HG02678 (cell line): ENCODE data around the gene KL.

Experiments used
- ATAC-seq: cut with Tn5 transposase; IDR thresholded peaks from one replicate; pipeline ENCODE4 v1.9.1; 2021; ENCODE audit warnings: mild to moderate bottlenecking, moderate library complexity; ENCODE audit not compliant: unreplicated experiment

KL gene

GRCh38 chr13:33003458-33004019 is 12.7 kb upstream of the KL start:
- ATAC-seq = no peak

- no peak for ATAC-seq
Observed at GRCh38 chr13:33004511-33004910, 11.7 kb upstream of the KL start.

GRCh38 chr13:33006134-33006533 is 10.1 kb upstream of the KL start:
- no peak for ATAC-seq

GRCh38 chr13:33006638-33007037 is 9.6 kb upstream of the KL start:
- no peak for ATAC-seq

- ATAC-seq = no peak
Observed at GRCh38 chr13:33007237-33007636, 9.0 kb upstream of the KL start.

GRCh38 chr13:33007950-33008349 is 8.3 kb upstream of the KL start:
- no peak for ATAC-seq

- ATAC-seq = no peak
Observed at GRCh38 chr13:33008946-33009722, 7.1 kb upstream of the KL start.

- ATAC-seq = no peak
Observed at GRCh38 chr13:33011828-33012470, 4.3 kb upstream of the KL start.

GRCh38 chr13:33014291-33014690 is 1.9 kb upstream of the KL start:
- ATAC-seq = no peak

- no peak for ATAC-seq
Observed at GRCh38 chr13:33015241-33015668, 968 bp upstream of the KL start.

- ATAC-seq = peak; percentile 24
Observed at GRCh38 chr13:33015791-33016323, 366 bp upstream of the KL start.

- peak; percentile 61 for ATAC-seq
Observed at GRCh38 chr13:33017323-33017929, 1.2 kb downstream of the KL start.

- ATAC-seq = no peak
Observed at GRCh38 chr13:33018886-33019285, 2.7 kb downstream of the KL start.

- no peak for ATAC-seq
Observed at GRCh38 chr13:33022986-33023385, 6.8 kb downstream of the KL start.

GRCh38 chr13:33025220-33025744 is 9.1 kb downstream of the KL start:
- no peak for ATAC-seq

GRCh38 chr13:33026489-33027152 is 10.4 kb downstream of the KL start:
- ATAC-seq = no peak

- no peak for ATAC-seq
Observed at GRCh38 chr13:33028620-33029019, 12.4 kb downstream of the KL start.

GRCh38 chr13:33031277-33031676 is 15.1 kb downstream of the KL start:
- no peak for ATAC-seq

- no peak for ATAC-seq
Observed at GRCh38 chr13:33032037-33032625, 15.9 kb downstream of the KL start.

- ATAC-seq = peak; percentile 94
Observed at GRCh38 chr13:33033051-33033812, 17.0 kb downstream of the KL start.
